ENCODE data around the gene TMED4.
"Not testable (repeated sequence)": the region's sequence is repeated elsewhere in the genome, so short reads cannot be mapped to it uniquely, and the experiment has no call there.

Gene TMED4

DNA sequence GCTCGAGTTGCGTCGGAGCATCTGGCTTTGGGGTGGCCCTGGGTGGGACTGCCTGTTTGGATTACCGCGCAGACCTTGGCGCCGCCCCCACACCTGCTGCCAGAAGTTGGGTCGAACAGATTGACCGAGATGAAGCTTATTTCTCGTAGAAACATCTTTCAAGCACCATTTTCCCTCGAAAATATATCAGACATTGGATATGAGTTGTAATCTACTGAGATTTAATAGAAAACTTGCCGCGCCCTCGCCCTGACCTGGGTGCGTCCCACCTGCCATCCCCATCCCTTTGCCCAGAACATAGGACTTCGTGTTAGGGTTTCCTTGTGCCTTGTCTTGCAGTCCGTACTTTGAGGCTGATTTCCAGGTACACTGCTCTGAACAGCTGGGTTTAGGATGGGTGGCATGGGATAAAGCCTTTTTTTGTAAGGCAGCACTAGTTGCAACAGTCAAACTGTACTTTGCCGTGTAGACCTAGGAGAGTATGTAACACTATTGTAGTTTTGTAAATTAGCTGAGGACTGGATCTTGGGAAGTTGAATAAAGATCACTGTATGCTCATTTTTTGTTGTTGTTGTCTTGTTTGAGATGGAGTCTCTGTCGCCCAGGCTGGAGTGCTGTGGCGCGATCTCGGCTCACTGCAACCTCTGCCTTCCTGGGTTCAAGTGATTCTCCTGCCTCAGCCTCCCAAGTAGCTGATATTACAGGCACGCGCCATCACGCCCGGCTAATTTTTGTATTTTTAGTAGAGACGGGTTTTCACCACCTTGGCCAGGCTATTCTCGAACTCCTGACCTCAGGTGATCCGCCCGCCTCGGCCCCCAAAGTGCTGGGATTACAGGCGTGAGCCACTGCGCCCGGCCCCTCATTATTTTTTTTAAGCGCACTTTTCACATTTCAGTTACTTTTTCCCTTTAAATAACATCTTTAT, 25.4 kb upstream of the TMED4 start:
- DNase-seq = no peak

DNA sequence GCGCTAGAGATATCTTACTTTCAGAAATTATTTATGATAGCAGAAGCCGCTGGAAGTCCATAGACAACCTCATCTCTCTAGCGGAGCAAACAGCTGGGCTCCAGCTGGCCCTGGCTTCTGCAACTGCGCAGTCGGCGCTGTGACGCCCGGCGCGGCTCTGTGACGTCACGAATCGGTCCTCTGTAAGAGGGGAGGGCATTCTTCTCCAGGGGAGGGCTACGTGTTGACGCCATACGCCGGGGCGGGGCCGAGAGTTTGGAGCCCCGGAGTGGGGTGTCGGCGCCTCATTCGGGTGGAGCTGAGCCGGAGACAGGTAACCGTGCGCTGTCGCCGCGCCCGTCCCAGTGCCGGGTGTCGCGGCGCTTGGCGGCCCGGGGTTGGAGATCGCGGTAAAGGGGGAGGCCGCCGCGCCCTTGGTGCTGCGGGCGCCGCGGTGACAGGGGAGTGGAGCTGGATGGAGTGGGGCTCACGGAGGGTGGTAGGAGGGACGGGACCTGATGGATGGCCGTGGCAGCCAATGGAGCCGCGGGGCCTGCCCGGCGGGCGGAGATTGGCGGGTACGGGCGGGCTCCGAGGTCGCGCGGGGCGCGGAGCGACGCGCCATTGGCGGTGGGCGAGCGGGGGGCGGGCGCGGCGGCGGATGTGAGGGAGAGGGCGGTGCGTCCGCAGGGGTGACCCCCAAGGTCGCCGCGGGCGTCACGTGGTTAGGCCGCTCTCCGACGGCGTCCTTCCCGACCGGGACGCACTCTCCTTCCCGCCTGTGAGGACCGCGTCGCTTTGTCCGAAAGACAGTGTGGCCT, 24.5 kb upstream of the TMED4 start, which contains the start of gene OGDH:
TSS of gene OGDH (plus strand) at position 287 of the 800 bp plus-strand sequence. CDS start 17,717 bp downstream, outside the sequence.
- DNase-seq = peak; percentile 99 to 100 (median 100)

DNA sequence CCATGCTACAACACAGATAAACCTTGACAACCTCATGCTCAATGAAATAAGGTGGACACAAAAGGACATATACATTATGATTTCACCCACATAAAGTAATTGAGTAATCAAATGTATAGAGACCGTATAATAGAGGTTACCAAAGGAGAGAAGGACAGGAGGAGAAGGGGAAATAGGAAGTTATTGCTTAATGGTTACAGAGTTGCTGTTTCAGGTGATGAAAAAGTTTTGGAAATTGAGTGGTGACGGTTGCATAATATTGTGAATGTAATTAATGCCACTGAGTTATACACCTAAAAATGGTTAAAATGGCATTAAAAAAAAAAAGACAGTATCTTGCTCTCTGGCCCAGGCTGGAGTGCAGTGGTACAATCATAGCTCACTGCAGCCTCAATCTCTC, 22.9 kb upstream of the TMED4 start:
- no peak for DNase-seq

DNA sequence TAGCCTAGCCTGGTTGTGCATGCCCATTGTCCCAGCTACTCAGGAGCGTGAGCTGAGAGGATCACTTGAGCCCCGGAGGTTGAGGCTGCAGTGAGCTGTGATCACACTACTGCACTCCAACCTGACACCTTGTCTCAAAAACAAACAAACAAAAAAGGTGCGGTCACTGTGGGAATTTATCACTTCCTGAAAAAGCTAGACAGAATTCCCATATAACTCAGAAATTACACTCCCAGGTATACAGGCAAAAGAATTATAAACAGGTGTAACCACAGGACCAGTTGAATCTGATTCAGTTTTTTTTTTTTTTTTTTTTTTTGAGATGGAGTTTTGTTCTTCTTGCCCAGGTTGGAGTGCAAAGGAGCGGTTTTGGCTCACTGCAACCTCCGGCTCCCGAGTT, 21.2 kb upstream of the TMED4 start:
- no peak for DNase-seq

DNA sequence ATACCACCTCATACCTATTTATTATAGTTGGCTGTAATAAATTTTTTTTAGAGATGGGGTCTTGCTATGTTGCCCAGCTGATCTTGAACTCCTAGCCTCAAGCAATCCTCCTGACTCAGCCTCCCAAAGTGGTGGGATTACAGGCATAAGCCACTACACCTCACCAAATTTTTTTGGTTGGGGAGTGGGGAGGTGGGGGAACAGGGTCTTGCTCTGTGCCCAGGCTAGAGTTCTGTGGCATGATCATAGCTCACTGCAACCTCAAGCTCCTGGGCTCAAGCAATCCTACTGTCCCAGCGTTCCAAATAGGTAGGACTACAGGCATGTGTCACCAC, 20.5 kb upstream of the TMED4 start:
- no peak for DNase-seq

DNA sequence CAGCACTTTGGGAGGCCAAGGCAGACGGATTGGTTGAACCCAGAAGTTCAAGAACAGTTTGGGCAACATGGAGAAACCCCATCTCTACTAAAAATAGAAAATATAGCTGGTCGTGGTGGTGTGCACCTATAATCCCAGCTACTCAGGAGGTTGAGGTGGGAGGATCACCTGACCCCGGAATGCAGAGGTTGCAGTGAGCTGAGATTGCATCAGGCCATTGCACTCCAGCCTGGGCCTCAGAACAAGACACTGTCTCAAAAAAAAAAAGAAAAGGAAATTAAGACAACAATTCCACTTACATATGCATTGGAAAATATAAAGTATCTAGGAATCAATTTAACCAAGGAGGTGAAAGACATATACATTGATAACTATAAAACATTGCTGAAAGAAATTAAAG, 17.2 kb upstream of the TMED4 start:
- DNase-seq = no peak

DNA sequence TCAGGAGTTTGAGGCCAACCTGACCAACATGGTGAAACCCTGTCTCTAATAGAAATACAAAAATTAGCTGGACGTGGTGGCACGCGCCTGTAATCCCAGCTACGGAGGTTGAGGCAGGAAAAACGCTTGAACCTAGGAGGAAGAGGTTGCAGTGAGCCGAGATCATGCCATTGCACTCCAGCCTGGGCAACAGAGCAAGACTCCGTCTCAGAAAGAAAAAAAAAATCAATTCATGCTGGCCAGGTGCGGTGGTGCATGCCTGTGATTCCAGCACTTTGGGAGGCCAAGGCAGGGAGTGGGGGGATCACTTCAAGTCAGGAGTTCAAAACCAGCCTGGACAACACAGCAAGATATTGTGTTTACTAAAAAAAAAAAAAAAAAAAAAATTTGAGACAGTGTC, 15.2 kb upstream of the TMED4 start:
- DNase-seq = not testable (repeated sequence)

DNA sequence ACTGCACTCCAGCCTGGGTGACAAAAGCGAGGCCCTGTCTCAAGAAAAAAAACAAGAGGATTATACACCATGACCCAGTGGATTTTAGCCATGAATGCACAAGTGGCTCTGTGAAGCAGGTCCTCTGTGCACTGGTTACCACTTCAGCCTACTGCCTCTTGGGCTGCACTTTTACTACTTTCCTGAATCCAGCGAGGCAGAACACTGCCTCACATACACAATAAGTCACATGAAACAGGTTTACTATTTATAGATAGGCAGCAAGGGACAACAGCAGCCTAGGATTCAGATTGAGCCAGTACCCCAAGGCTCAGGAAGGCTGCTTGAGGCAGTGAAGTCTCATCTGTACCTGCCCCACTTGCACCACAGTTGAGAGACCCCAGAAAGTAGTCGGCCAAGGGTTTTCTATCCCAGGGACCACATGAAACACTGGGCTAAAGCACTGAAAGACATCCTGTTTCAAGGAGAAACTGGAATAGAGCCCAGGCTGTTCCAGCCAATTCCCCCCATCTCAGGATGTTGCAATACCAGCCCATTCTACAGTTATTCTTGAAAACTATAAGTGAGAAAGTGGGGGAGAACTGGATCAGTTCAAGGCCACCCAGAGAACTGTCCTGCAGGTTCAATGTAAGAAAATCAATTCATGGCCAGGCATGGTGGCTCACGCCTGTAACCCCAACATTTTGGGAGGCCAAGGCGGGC, 14.1 kb upstream of the TMED4 start:
- no peak for DNase-seq

DNA sequence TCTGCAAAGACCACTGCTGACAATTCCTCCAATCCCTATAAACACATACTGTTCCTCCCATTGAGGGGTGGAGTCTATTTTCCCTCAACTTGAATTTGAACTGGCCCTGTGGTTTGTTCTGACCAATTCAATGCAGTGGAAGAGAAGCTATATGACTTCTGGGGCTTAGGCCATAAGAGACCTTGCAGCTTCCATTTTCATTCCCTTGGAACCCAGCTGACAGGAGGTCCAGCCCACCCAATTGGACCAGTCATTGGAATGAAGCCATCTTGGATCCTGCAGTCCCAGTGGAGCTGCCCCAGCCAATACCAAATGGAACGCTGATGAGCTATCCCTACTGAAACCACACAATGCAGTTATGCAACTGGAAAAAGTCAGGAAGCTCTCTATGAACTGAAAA, 8.9 kb upstream of the TMED4 start:
- no peak for DNase-seq

DNA sequence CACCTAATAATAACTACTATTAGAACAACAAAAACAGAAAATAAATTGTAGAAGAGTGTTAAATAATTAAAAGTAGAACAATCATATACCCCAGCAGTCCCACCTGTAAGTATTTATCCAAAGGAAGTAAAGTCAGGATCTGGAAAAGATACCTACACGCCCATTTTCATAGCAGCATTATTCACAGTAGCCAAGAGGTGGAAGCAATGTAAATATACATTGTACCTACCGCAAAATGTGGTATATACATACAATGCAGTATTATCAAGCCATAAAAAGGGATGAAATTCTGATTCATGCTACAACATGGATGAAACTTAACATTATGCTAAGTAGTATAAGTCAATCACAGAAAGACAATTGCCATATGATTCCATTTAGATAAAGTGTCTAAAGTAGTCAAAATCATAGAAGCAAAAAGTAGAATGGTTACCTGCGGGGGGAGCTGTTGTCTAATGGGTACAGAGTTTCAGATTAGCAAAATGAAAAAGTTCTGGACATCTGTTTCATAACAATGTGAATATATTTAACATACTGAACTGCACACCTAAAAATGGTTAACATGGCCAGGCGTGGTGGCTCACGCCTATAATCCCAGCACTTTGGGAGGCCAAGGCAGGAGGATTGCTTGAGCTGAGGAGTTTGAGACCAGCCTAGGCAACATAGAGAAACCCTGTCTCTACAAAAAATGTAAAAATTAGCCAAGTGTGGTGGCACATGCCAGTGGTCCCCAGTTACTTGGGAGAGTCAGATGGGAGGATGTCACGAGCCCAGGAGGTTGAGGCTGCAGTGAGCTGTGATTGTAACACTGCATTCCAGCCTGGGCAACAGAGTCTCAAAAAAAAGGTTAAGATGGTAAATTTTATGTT, 6.0 kb upstream of the TMED4 start:
- DNase-seq = peak; percentile 69 to 82 (median 74)

DNA sequence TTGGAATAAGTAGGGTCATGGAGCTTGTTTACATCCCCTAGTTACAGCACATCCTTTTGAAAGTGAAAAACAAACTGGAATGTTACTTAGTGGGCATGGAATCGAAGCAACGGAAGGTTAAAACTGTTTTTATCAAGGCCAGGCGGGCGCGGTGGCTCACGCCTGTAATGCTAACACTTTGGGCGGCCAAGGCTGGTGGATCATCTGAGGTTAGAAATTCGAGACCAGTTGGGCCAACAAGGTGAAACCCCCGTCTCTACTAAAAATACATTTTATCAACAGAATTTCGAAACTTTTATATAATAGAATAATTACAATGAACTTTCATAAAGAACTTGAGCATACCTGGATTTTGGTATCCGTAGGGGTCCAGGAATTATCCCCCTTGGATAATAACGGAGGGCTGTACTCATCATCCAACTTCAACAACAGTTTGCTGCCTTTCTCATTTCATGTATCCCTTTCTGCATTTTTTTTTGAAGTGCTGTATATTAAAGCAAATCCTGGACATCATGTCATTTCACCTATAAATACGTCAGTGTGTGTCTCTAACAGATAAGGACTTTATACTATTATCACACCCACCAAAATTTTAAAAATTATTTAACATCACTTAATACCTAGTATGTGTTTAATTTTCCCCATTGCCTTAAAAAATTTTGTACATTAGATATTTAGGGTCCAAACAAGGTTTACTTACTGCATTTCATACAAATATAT, 1.3 kb upstream of the TMED4 start:
- no peak for DNase-seq

DNA sequence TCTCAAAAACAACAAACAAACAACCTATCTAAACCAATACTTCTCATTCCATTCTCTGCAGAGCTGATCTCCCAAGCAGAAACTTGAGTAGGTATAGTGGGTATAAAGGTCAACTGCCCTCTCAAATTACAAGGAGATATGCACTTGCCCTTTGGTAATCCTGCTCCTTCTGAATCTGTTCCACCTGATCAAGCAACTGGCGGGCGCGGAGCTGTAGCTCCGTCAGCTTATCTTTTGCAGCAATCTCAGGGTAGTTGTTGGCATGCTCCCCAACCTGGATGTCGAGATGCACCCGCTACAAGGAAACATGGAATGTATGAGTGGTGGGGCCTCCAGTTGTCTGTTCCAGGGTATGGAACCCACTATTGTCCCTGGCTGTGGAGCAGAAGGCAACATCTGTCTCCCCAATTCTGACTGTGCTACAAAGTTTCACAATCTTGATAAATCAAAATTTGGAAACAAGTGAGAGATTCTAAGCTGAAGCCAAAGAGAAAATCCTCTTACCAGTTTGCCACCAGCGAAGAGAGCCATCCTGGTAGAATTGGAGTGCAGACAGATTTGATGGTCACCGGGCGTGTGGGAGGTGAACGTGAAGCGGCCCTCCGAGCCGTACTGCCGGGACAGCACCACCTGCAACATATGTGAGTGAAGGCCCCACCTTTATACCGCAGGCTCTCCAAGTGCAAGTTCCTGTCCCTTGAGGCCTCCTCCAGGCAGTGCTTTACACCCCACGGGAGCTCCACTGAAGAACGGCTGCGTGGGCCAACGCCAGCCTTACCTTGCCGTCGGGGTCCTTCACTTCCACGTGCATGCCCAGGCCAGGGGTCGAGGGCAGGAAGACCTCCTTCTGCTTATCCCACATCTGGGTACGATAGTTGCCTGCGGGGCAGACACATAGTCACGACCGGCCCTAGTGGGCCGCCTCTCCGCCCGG, 819 bp downstream of the TMED4 start:
- peak in 3 of 4 experiments; percentile 18 to 39 (median 20) for DNase-seq

DNA sequence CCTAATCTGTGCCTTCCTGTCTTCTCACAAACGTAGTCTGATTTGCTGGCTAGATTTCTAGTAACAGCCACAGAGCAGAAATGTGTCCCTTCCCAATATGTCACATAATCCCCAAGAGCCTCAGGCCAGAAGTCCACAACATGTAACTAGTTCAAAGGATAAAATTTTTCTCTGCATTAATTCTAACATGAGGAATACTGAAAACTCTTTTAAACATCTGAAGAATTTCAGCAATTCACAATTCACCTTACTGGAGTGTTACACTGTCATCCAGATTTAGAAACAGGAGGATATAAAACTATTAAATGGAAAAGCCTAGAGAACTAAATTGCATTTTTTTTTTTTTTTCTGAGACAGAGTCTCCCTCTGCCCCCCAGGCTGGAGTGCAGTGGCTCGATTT, 5.8 kb downstream of the TMED4 start:
- DNase-seq = no peak

DNA sequence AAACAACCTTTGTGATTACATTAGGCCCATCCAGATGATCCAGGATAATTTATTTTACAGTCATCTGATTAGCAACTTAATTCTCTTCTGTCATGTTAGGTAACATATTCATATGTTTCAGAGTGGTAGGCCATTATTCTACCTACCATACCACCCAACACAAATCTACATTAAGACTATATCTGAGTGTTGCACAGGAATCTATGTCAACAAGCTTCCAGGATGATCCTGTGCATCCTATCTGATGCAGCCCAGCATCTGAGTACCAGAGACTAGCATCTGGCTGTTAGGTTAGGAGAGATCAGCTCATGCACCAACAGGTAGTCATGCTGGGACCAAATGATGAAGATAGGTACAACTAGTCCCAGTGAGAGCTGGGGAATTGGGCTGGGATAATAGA, 7.0 kb downstream of the TMED4 start:
- no peak for DNase-seq

DNA sequence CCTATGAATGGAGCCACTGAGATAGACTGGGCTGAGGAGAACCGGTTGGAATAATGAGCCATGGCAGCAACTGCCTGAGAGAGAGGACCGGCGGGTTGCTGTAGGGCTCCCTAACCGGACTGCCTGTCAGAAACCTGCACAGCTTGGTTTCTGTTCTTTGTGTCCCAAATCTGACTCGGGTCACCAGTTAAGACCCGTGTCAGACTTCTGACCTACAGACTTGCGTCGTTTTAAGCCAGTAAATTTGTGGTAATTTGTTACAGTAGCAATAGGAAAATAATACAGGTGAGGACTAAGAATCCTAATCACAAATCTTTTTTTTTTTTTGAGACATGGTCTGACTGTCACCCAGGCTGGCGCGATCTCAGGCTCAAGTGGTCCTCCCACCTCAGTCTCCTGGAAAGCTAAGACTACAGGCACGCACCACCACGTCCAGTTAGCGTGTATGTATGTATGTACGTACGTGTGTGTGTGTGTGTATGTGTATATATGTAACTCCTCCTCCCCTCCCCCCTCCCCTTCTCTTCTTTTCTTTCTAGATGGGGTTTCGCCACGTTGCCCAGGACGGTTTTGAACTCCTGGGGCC, 7.7 kb downstream of the TMED4 start:
- no peak for DNase-seq

DNA sequence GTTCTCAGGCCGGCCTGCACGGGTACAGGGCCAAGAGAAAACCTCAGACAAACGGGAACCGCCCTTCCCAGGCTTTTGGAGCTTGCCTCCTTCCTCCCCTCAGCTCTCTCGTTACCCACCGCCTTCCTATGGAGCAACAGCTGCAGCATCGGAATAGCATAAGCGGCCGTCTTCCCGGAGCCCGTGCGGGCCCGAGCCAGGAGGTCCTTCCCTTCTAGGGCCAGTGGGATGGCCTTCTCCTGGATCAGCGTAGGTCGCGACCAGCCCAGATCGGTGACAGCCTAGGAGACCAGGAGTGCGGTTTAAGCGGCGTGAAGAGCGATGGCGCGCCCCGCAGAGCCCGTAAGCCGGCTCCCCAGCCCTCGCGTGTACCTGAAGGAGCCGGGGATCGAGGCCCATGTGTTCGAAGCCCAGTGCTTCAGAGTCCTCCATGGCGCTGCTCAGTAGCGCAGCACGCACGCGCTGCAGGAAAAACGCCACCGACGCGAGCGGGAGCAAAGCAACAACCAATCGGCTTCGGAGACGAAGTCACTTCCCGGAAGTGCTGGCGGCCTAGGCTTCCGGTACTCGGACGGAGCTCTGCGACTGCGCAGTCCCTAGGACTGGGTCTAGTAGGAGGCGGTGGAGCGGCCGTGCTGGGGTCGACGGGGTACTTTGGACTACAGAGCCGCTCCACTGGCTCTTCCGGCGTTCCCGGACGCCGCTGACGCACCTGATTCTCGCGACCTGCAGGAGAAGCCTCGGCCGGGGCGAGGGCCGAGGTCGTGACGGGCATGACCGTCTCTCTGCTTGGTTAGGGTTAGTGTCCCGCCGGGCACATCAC, 8.4 kb downstream of the TMED4 start, which contains the start of gene DDX56:
TSS of gene DDX56 (minus strand) at position 445 of the 823 bp plus-strand sequence. CDS start at position 432, 13 bp downstream.
- peak; percentile 97 to 98 (median 98) for DNase-seq

DNA sequence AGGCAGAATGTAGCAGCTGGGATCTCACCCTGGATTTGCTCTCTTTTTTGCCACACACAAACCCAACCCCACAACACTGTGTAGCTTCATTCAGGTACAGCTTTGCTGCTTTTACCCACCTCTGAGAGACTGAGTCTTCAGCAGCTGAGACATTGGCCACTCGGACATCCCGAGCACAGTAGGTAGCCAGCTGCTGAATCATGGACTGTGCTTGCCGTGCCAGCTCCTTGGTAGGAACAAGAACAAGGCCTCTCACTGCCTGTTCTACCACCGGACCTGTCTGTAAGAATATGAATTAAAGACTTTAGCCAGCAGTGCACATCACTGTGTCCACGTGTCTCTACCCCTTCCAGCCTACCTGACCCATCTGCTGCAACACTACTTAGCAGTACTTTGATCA, 9.3 kb downstream of the TMED4 start:
- no peak for DNase-seq

DNA sequence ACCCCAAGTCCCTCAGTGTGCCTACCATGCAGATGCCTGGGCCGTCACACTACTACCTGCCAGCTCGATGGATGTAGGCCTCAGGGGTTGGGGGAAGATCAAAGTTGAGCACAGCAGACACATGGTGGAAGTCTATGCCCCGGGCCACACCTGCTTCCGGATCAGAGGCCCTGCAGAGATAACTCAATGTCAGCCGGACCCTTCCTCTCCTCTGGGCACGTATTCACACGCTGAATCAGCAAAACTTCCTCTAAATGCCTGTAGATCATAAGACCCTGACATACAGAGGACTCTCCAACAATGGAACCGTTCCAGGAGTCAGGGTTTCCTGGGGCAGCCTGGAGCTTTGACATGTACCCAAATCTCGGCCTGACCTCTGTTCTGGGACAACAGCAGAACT, 12.1 kb downstream of the TMED4 start:
- no peak for DNase-seq

All from suppressor macrophage (primary cell).